ENCODE measurements around the gene MACF1.
"Not testable (repeated sequence)": the region's sequence is repeated elsewhere in the genome, so short reads cannot be mapped to it uniquely, and the experiment has no call there.

MACF1 gene

DNA sequence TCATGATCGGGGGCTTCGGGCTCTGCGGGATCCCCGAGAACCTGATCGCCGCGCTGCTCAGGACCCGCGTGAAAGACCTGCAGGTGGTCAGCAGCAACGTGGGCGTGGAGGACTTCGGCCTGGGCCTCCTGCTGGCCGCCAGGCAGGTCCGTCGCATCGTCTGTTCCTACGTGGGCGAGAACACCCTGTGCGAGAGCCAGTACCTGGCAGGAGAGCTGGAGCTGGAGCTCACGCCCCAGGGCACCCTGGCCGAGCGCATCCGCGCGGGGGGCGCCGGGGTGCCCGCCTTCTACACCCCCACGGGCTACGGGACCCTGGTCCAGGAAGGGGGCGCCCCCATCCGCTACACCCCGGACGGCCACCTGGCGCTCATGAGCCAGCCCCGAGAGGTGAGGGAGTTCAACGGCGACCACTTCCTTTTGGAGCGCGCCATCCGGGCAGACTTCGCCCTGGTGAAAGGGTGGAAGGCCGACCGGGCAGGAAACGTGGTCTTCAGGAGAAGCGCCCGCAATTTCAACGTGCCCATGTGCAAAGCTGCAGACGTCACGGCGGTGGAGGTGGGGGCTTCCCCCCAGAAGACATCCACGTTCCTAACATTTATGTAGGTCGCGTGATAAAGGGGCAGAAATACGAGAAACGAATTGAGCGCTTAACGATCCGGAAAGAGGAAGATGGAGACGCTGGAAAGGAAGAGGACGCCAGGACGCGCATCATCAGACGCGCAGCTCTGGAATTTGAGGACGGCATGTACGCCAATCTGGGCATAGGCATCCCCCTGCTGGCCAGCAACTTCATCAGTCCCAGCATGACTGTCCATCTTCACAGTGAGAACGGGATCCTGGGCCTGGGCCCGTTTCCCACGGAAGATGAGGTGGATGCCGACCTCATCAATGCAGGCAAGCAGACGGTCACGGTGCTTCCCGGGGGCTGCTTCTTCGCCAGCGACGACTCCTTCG is 310.9 kb downstream of the MACF1 start:
- not testable (repeated sequence) for H3K36me3 Mint-ChIP-seq (ENCODE audit: low read depth); H3K27me3 Mint-ChIP-seq (ENCODE audit: low read depth); H3K4me1 Mint-ChIP-seq; H3K27ac Mint-ChIP-seq; H3K9me3 Mint-ChIP-seq
- H3K4me3 Mint-ChIP-seq = peak overlapping the region; percentile 55 to 70 (median 67)

DNA sequence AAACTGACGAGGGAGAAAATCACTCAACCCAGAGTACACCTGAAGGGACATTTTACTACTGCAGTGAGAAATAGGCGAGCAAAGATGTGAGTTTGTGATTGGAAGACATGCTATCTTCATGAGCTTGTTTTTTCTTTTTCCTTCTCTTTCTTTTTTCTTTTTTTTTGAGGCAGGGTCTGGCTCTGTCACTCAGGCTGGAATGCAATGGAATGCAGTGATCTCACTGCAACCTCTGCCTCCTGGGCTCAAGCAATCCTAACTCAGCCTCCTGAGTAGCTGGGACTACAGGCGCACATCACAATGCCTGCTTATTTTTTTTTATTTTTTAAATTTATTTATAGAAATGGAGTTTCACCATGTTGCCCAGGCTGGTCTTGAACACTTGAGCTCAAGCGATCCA is 312.3 kb downstream of the MACF1 start:
- not testable (repeated sequence) for H3K4me1 Mint-ChIP-seq; H3K27me3 Mint-ChIP-seq (ENCODE audit: low read depth); H3K27ac Mint-ChIP-seq; H3K9me3 Mint-ChIP-seq; H3K36me3 Mint-ChIP-seq (ENCODE audit: low read depth)
- H3K4me3 Mint-ChIP-seq = peak overlapping the region in 1 of 3 experiments; percentile 39

DNA sequence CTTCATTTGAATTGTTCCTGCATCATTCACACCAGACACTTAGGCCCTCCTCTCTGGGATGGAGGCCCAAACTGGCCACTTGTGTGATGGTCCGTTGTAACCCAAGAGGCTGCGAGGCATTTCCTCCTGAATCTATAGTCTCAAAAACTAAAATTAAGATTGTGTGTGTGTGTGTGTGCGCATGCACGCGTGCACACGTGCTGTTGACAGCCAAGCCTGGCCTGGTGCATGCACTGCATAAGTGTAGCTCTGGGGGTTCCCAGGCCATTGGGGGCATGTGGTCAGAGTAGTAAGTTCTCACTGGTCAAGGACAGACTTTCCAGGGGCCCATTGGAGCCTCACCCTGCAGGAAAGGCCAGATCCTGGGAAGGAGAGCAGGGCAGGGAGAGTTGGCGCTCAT is 313.4 kb downstream of the MACF1 start:
- H3K27me3 Mint-ChIP-seq (ENCODE audit: low read depth); H3K9me3 Mint-ChIP-seq; H3K36me3 Mint-ChIP-seq (ENCODE audit: low read depth); H3K27ac Mint-ChIP-seq; H3K4me1 Mint-ChIP-seq; H3K4me3 Mint-ChIP-seq: not testable (repeated sequence)

DNA sequence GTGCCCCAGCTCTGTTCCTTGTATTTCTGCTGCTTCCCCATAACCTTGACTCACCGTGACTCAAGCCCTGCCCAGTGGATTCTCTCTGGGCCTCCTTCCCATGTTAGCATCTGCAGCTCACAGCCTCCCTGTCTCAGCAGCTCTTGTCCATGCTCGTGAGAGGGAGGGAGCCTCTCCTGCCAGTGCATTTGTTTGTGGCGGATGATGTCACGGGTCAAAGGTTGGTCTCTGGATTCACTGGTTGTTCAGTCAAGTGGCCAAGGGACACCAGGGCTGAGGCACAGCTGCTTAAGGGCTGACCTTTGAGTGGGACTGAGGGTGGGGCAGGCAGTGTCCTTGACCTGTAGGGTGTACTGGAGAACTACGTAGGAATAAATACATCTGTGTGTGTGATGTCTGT is 314.9 kb downstream of the MACF1 start:
- not testable (repeated sequence) for H3K36me3 Mint-ChIP-seq (ENCODE audit: low read depth); H3K4me1 Mint-ChIP-seq
- peak overlapping the region in 1 of 3 experiments; percentile 56 for H3K27ac Mint-ChIP-seq

DNA sequence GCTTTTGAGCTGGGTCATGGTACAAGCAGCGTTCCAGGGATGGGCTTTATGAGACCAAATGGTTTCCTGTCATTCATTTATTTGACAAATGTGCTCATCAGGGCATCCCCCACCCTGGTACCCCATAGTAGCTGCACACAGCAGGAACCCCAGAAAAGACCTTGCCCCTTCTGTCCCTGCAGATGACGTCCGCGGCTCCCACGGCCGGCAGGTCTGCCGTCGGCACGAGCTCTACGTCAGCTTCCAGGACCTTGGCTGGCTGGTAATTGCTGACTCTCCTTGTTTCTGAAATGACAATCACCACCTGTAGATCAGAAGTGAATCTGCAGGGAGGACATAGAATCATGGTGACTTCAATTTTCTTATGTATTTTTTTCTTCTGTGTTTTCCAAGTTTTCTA is 317.7 kb downstream of the MACF1 start:
- not testable (repeated sequence) for H3K36me3 Mint-ChIP-seq (ENCODE audit: low read depth); H3K27ac Mint-ChIP-seq; H3K9me3 Mint-ChIP-seq; H3K27me3 Mint-ChIP-seq (ENCODE audit: low read depth); H3K4me3 Mint-ChIP-seq; H3K4me1 Mint-ChIP-seq

More for the DNA sequence above, 314.9 kb downstream of the MACF1 start:
- H3K9me3 Mint-ChIP-seq; H3K27me3 Mint-ChIP-seq (ENCODE audit: low read depth): not testable (repeated sequence)
- H3K4me3 Mint-ChIP-seq = peak overlapping the region in 1 of 3 experiments; percentile 50

DNA sequence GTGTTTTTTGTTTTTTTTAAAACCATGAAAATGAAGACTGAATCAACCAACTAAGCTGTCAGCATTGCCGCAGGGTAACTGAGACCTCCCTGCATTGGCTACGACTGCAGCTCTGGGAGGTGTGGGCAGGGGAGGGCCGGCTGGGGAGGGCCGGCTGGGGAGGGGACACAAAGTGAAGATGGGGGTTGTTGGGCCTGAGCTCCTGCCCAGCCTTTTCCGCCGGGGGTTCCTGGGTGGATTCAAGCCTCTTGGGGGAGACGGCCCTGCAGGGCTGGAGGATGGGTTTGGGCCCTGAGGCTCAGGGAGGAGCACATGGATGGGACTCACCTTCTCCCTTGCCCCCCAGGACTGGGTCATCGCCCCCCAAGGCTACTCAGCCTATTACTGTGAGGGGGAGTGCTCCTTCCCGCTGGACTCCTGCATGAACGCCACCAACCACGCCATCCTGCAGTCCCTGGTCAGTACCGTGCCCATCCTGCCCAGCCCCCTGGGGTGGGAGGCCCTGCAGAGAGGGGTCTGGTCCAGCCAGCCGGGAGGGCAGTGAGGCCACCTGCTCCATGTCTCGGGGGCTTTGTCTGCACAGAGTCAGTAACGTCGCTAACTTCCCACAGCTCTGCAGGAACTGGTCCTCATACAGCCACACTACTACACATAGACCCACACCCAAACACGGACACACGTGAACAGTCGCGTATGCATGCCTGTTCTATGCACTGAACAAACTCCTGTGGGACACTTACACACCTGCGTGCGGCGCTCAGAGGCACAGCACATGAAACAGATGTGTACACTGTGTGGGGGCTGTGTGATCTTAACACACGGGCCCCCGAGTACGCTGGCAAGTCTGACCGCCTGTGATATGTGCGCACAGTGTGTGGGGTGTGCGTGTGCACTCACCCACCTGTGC is 318.4 kb downstream of the MACF1 start:
- Mint-ChIP-seq H3K27me3 (ENCODE audit: low read depth) (no peaks in the 10 kb centered on the region), H3K4me1 (no peaks in the 10 kb centered on the region), H3K4me3 (no peak overlapping the region), H3K9me3 (no peaks in the 10 kb centered on the region), H3K27ac (no peak overlapping the region), H3K36me3 (ENCODE audit: low read depth) (peaks cover 8% of the 10 kb centered on the region)
- TF ChIP-seq, protein P1, sequence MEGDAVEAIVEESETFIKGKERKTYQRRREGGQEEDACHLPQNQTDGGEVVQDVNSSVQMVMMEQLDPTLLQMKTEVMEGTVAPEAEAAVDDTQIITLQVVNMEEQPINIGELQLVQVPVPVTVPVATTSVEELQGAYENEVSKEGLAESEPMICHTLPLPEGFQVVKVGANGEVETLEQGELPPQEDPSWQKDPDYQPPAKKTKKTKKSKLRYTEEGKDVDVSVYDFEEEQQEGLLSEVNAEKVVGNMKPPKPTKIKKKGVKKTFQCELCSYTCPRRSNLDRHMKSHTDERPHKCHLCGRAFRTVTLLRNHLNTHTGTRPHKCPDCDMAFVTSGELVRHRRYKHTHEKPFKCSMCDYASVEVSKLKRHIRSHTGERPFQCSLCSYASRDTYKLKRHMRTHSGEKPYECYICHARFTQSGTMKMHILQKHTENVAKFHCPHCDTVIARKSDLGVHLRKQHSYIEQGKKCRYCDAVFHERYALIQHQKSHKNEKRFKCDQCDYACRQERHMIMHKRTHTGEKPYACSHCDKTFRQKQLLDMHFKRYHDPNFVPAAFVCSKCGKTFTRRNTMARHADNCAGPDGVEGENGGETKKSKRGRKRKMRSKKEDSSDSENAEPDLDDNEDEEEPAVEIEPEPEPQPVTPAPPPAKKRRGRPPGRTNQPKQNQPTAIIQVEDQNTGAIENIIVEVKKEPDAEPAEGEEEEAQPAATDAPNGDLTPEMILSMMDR (IDR thresholded peaks at IDR 0.05; ENCODE audit: unreplicated experiment in 3 of 3) = no peak

DNA sequence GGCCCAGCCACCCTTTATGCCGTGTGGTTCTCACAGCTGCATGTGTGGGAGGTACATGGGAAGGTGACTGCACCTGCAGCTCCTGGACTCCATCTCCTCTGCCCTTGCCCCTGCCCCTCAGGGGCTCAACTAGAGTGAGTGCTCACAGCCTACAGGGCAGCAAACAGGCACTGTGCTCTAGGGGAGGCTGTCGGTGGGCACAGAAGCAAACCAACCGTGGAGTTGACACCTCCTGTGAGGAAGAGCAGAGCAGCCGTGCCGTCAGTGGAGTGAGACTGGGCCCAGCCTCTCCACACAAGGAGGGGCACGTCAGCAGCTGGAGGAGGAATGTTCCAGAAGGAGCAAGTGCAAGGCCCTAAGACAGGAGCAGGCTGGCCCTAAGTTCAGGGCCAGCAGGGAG is 319.7 kb downstream of the MACF1 start:
- no peaks in the 10 kb centered on the region for H3K4me1 Mint-ChIP-seq
- H3K4me3 Mint-ChIP-seq = no peak overlapping the region
- H3K36me3 Mint-ChIP-seq (ENCODE audit: low read depth) = peaks cover 11% of the 10 kb centered on the region
- TF ChIP-seq, protein P1 (IDR thresholded peaks at IDR 0.05; ENCODE audit: unreplicated experiment in 3 of 3) = no peak
- H3K27me3 Mint-ChIP-seq (ENCODE audit: low read depth) = no peaks in the 10 kb centered on the region
- no peak overlapping the region for H3K27ac Mint-ChIP-seq
- no peaks in the 10 kb centered on the region for H3K9me3 Mint-ChIP-seq

DNA sequence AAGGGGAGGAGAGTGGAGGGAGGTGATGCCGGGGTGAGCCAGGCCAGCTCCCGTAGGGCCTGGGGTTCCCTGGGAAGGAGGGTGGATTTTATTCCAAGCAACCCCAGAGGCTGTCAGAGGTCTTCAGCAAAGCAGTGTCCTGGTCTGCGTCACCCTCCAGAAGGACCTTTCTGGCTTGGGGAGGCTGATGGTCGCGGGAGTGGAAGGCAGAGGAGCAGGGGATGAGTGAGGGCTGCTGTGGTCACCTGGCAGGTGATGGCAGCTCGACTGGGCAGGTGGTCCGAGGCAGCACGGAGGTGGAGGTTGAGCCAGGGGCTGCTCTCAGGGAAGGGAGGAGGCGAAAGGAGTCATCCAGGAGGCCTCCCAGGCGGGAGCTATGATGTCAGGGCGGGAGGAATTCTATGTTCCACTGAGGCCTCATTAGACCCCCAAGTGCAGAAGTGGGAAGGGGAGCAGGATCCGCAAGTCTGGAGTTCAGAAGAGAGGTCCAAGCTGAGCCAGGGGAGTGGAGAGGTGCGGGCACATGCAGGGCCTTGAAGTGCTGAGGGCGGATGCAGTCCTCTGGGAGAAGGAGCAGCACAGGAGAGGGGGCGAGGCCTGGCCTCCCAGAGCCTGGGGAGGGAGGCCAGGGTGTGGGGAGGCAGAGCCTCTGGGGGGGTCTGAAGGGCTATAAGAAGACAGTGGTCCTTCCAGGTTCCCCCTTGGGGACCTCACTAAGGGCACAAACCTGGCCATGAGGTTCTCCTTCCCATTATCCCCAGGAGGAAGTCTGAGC is 320.3 kb downstream of the MACF1 start:
- Mint-ChIP-seq H3K27me3 (ENCODE audit: low read depth) (no peaks in the 10 kb centered on the region), H3K27ac (no peak overlapping the region), H3K36me3 (ENCODE audit: low read depth) (peaks cover 17% of the 10 kb centered on the region), H3K4me1 (no peaks in the 10 kb centered on the region), H3K9me3 (no peaks in the 10 kb centered on the region), H3K4me3 (no peak overlapping the region)
- TF ChIP-seq, protein P1 (IDR thresholded peaks at IDR 0.05; ENCODE audit: unreplicated experiment in 3 of 3) = no peak
